ENCODE results near the gene FAM13C.

The FAM13C gene

GRCh38 chr10:59272061-59272460 is 90.3 kb downstream of the FAM13C start:
- Histone ChIP-seq H3K4me3 (no peak overlapping the region), H3K4me1 (no peaks in the 10 kb centered on the region), H3K27me3 (ENCODE audit: low read depth) (no peaks in the 10 kb centered on the region), H3K36me3 (replicated peaks) (no peaks in the 10 kb centered on the region), H3K9me3 (no peaks in the 10 kb centered on the region)
- in situ Hi-C loops (cut with MboI; ENCODE audit: low sequenced_read_pairs): no loop called here
- DNase-seq (ENCODE audit: low spot score in 2 of 2): no peak

GRCh38 chr10:59271160-59271559 is 91.2 kb downstream of the FAM13C start:
- Histone ChIP-seq H3K27me3 (ENCODE audit: low read depth) (no peaks in the 10 kb centered on the region), H3K4me3 (no peak overlapping the region), H3K36me3 (replicated peaks) (no peaks in the 10 kb centered on the region), H3K9me3 (no peaks in the 10 kb centered on the region), H3K4me1 (no peaks in the 10 kb centered on the region)
- DNase-seq (ENCODE audit: low spot score in 2 of 2): no peak
- in situ Hi-C loops (cut with MboI; ENCODE audit: low sequenced_read_pairs): no loop called here

GRCh38 chr10:59270492-59270891 is 91.9 kb downstream of the FAM13C start:
- H3K4me3 ChIP-seq: no peak overlapping the region
- H3K27me3 ChIP-seq (ENCODE audit: low read depth): no peaks in the 10 kb centered on the region
- H3K9me3 ChIP-seq: no peaks in the 10 kb centered on the region
- DNase-seq (ENCODE audit: low spot score in 2 of 2): no peak
- in situ Hi-C loops (cut with MboI; ENCODE audit: low sequenced_read_pairs): no loop called here
- no peaks in the 10 kb centered on the region for H3K36me3 ChIP-seq (replicated peaks)
- no peaks in the 10 kb centered on the region for H3K4me1 ChIP-seq

GRCh38 chr10:59269651-59270050 is 92.7 kb downstream of the FAM13C start:
- in situ Hi-C loops (cut with MboI; ENCODE audit: low sequenced_read_pairs): no loop called here
- Histone ChIP-seq H3K4me3 (no peak overlapping the region), H3K36me3 (replicated peaks) (no peaks in the 10 kb centered on the region), H3K9me3 (no peaks in the 10 kb centered on the region), H3K27me3 (ENCODE audit: low read depth) (no peaks in the 10 kb centered on the region), H3K4me1 (no peaks in the 10 kb centered on the region)
- no peak for DNase-seq (ENCODE audit: low spot score in 2 of 2)

- in situ Hi-C loops (cut with MboI; ENCODE audit: low sequenced_read_pairs): no loop called here
- Histone ChIP-seq H3K36me3 (replicated peaks) (no peaks in the 10 kb centered on the region), H3K4me1 (no peaks in the 10 kb centered on the region), H3K27me3 (ENCODE audit: low read depth) (no peaks in the 10 kb centered on the region), H3K9me3 (no peaks in the 10 kb centered on the region), H3K4me3 (no peak overlapping the region)
- no peak for DNase-seq (ENCODE audit: low spot score in 2 of 2)
These were observed 93.9 kb downstream of the FAM13C start for GRCh38 chr10:59268460-59268859.

- Histone ChIP-seq H3K27me3 (ENCODE audit: low read depth) (no peaks in the 10 kb centered on the region), H3K4me1 (no peaks in the 10 kb centered on the region), H3K9me3 (no peaks in the 10 kb centered on the region), H3K4me3 (no peak overlapping the region), H3K36me3 (replicated peaks) (no peaks in the 10 kb centered on the region)
- in situ Hi-C loops (cut with MboI; ENCODE audit: low sequenced_read_pairs): no loop called here
- no peak for DNase-seq (ENCODE audit: low spot score in 2 of 2)
These were observed 96.0 kb downstream of the FAM13C start for GRCh38 chr10:59266321-59266720.

- no peaks in the 10 kb centered on the region for H3K27me3 ChIP-seq (ENCODE audit: low read depth)
- H3K4me3 ChIP-seq: no peak overlapping the region
- DNase-seq (ENCODE audit: low spot score in 2 of 2): no peak
- in situ Hi-C loops (cut with MboI; ENCODE audit: low sequenced_read_pairs): no loop called here
- H3K36me3 ChIP-seq (replicated peaks): no peaks in the 10 kb centered on the region
- no peaks in the 10 kb centered on the region for H3K9me3 ChIP-seq
- no peaks in the 10 kb centered on the region for H3K4me1 ChIP-seq
These were observed 97.2 kb downstream of the FAM13C start for GRCh38 chr10:59265141-59265540.

GRCh38 chr10:59258890-59259289 is 103.5 kb downstream of the FAM13C start:
- no peaks in the 10 kb centered on the region for H3K36me3 ChIP-seq (replicated peaks)
- no peaks in the 10 kb centered on the region for H3K9me3 ChIP-seq
- DNase-seq (ENCODE audit: low spot score in 2 of 2): no peak
- no peak overlapping the region for H3K4me3 ChIP-seq
- in situ Hi-C loops (cut with MboI; ENCODE audit: low sequenced_read_pairs): no loop called here
- H3K4me1 ChIP-seq: no peaks in the 10 kb centered on the region
- no peaks in the 10 kb centered on the region for H3K27me3 ChIP-seq (ENCODE audit: low read depth)

- no peaks in the 10 kb centered on the region for H3K9me3 ChIP-seq
- H3K4me1 ChIP-seq: no peaks in the 10 kb centered on the region
- no peak for DNase-seq (ENCODE audit: low spot score in 2 of 2)
- no peaks in the 10 kb centered on the region for H3K27me3 ChIP-seq (ENCODE audit: low read depth)
- in situ Hi-C loops (cut with MboI; ENCODE audit: low sequenced_read_pairs): no loop called here
- no peaks in the 10 kb centered on the region for H3K36me3 ChIP-seq (replicated peaks)
- no peak overlapping the region for H3K4me3 ChIP-seq
These were observed 105.1 kb downstream of the FAM13C start for GRCh38 chr10:59257224-59257623.

- Histone ChIP-seq H3K27me3 (ENCODE audit: low read depth) (no peaks in the 10 kb centered on the region), H3K36me3 (replicated peaks) (no peaks in the 10 kb centered on the region), H3K4me1 (no peaks in the 10 kb centered on the region), H3K4me3 (no peak overlapping the region), H3K9me3 (no peaks in the 10 kb centered on the region)
- DNase-seq (ENCODE audit: low spot score in 2 of 2): no peak
- in situ Hi-C loops (cut with MboI; ENCODE audit: low sequenced_read_pairs): no loop called here
These were observed 106.9 kb downstream of the FAM13C start for GRCh38 chr10:59255463-59255862.

GRCh38 chr10:59252491-59252890 is 109.9 kb downstream of the FAM13C start:
- no peak for DNase-seq (ENCODE audit: low spot score in 2 of 2)
- no peaks in the 10 kb centered on the region for H3K27me3 ChIP-seq (ENCODE audit: low read depth)
- H3K4me3 ChIP-seq: no peak overlapping the region
- H3K36me3 ChIP-seq (replicated peaks): no peaks in the 10 kb centered on the region
- H3K4me1 ChIP-seq: peaks cover 5% of the 10 kb centered on the region; the same call in 1 of the 2 replicates
- in situ Hi-C loops (cut with MboI; ENCODE audit: low sequenced_read_pairs): no loop called here
- H3K9me3 ChIP-seq: no peaks in the 10 kb centered on the region

- Histone ChIP-seq H3K9me3 (no peaks in the 10 kb centered on the region), H3K27me3 (ENCODE audit: low read depth) (no peaks in the 10 kb centered on the region), H3K4me1 (peaks cover 5% of the 10 kb centered on the region; the same call in 1 of the 2 replicates), H3K4me3 (no peak overlapping the region), H3K36me3 (replicated peaks) (no peaks in the 10 kb centered on the region)
- in situ Hi-C loops (cut with MboI; ENCODE audit: low sequenced_read_pairs): loop anchor here (25.0 kb wide), 1 partner anchor 567 kb away; no protein-coding TSS in a partner anchor
- DNase-seq (ENCODE audit: low spot score in 2 of 2): peak in 1 of 2 experiments; percentile 6
These were observed 116.7 kb downstream of the FAM13C start for GRCh38 chr10:59245686-59246085.

- in situ Hi-C loops (cut with MboI; ENCODE audit: low sequenced_read_pairs): loop anchor here (5.0 to 25.0 kb wide), 2 partner anchors 377 to 567 kb away; no protein-coding TSS in a partner anchor
- no peaks in the 10 kb centered on the region for H3K27me3 ChIP-seq (ENCODE audit: low read depth)
- H3K4me3 ChIP-seq: no peak overlapping the region
- H3K9me3 ChIP-seq: no peaks in the 10 kb centered on the region
- DNase-seq (ENCODE audit: low spot score in 2 of 2): no peak
- no peaks in the 10 kb centered on the region for H3K36me3 ChIP-seq (replicated peaks)
- peaks cover 5% of the 10 kb centered on the region; the same call in 1 of the 2 replicates for H3K4me1 ChIP-seq
These were observed 117.5 kb downstream of the FAM13C start for GRCh38 chr10:59244871-59245270.

- no peaks in the 10 kb centered on the region for H3K36me3 ChIP-seq (replicated peaks)
- in situ Hi-C loops (cut with MboI; ENCODE audit: low sequenced_read_pairs): loop anchor here (5.0 to 25.0 kb wide), 2 partner anchors 379 to 569 kb away; no protein-coding TSS in a partner anchor
- H3K27me3 ChIP-seq (ENCODE audit: low read depth): no peaks in the 10 kb centered on the region
- no peak overlapping the region for H3K4me3 ChIP-seq
- no peak for DNase-seq (ENCODE audit: low spot score in 2 of 2)
- no peaks in the 10 kb centered on the region for H3K9me3 ChIP-seq
- peaks cover 5% of the 10 kb centered on the region; the same call in 1 of the 2 replicates for H3K4me1 ChIP-seq
These were observed 118.6 kb downstream of the FAM13C start for GRCh38 chr10:59243611-59244195.

- Histone ChIP-seq H3K4me3 (no peak overlapping the region), H3K4me1 (peaks cover 4% of the 10 kb centered on the region; the same call in 1 of the 2 replicates), H3K36me3 (replicated peaks) (no peaks in the 10 kb centered on the region), H3K27me3 (ENCODE audit: low read depth) (no peaks in the 10 kb centered on the region), H3K9me3 (no peaks in the 10 kb centered on the region)
- no peak for DNase-seq (ENCODE audit: low spot score in 2 of 2)
- in situ Hi-C loops (cut with MboI; ENCODE audit: low sequenced_read_pairs): loop anchor here (5.0 to 25.0 kb wide), 2 partner anchors 379 to 569 kb away; no protein-coding TSS in a partner anchor
These were observed 119.4 kb downstream of the FAM13C start for GRCh38 chr10:59242991-59243390.

Data from HAP-1 (cell line).